ENCODE results near the gene ATR.
"Not testable (repeated sequence)": the region's sequence is repeated elsewhere in the genome, so short reads cannot be mapped to it uniquely, and the experiment has no call there.

Gene ATR

DNA sequence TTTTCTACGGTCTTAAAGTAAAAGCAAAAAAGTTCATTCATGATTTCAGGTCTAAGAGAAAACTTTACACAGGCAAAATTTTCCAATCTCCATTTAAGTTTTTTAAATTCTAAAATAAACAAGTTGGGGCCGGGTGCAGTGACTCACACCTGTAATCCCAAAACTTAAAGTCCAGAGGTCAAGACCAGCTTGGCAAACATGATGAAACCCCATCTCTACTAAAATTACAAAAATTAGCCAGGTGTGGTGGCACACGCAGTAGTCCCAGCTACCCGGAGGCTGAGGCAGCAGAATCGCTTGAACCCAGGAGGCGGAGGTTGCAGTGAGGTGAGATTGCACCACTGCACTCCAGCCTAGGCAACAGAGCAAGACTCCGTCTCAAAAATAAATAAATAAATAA is 178.0 kb downstream of the ATR start:
- H3K9me3 Mint-ChIP-seq; H3K4me3 Mint-ChIP-seq; H3K4me1 Mint-ChIP-seq (ENCODE audit: low read depth in 2 of 2); H3K27me3 Mint-ChIP-seq; DNase-seq; H3K27ac Mint-ChIP-seq; ATAC-seq (replicated peaks): not testable (repeated sequence)
- H3K36me3 Mint-ChIP-seq (ENCODE audit: insufficient read depth) = peaks cover 82% of the 10 kb centered on the region

All from effector memory CD8-positive, alpha-beta T cell (primary cell).